Mesothelial cell of epicardium (in vitro differentiated cells): ENCODE results near the gene SETBP1. TPM values are rescaled to one million over a fixed set of nuclear protein-coding genes. Genes with fewer than 3 reads are reported as not detected.

ENCODE experiments used
- DNase-seq, 2 experiments: peaks; one replicate each; pipeline ENCODE4 v3.0.0; 2021; ENCODE audit warnings: low spot score in 2 of 2; ENCODE audit not compliant: unreplicated experiment in 2 of 2
- H3K27ac Mint-ChIP-seq: 2 replicates; pipeline ENCODE4 v1.8.0; 2021; ENCODE audit warnings: mixed read lengths
- H3K27me3 Mint-ChIP-seq: 2 replicates; pipeline ENCODE4 v1.8.0; 2021; ENCODE audit warnings: low read depth, mixed read lengths
- H3K36me3 Mint-ChIP-seq: 2 replicates; pipeline ENCODE4 v1.8.0; 2021; ENCODE audit warnings: mixed read lengths
- H3K4me1 Mint-ChIP-seq: 2 replicates; pipeline ENCODE4 v1.8.0; 2021; ENCODE audit warnings: mixed read lengths
- H3K4me3 Mint-ChIP-seq: 2 replicates; pipeline ENCODE4 v1.8.0; 2021; ENCODE audit warnings: mild to moderate bottlenecking, moderate library complexity, mixed read lengths
- H3K9me3 Mint-ChIP-seq: 2 replicates; pipeline ENCODE4 v1.8.0; 2021; ENCODE audit warnings: mixed read lengths
- total RNA-seq: library from RNA; stranded (reverse); gene quantifications from 3 replicates; pipeline ENCODE4 v1.2.1, GENCODE V29; 2021
- TF ChIP-seq, protein P1 (sequence below): fragments of 200-600 bp; sonication (generic); IDR thresholded peaks from one replicate; pipeline ENCODE4 v1.5.0; 2021; ENCODE audit warnings: antibody characterized with exemption; ENCODE audit not compliant: unreplicated experiment

Gene SETBP1
- total RNA-seq, 1 donor from 2014 or later: 47.7 TPM

DNA sequence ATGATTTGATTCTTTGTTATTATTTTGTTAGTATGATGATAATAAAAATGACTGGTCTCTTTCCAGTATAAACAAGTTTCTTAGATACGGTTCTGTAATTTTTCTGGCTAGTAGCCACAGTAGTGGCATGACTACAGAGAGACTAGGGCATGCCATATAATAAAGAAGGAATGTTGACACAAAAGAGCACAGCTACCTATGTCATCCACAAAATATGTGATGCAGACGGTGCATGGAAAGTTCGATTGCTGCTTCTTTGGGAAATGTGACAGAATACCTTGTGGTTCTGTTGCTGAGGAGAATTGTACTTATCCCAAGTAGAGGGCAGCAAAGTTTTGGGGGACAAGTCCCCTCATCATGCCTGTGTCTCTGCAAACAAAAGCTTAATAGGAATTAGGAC lies 26.1 kb upstream of the SETBP1 start:
- Mint-ChIP-seq H3K36me3 (peaks cover 2% of the 10 kb centered on the region), H3K9me3 (peaks cover 4% of the 10 kb centered on the region), H3K27ac (no peak overlapping the region), H3K27me3 (no peaks in the 10 kb centered on the region), H3K4me3 (no peak overlapping the region), H3K4me1 (peaks cover 31% of the 10 kb centered on the region)
- DNase-seq: no peak
- TF ChIP-seq, protein P1, sequence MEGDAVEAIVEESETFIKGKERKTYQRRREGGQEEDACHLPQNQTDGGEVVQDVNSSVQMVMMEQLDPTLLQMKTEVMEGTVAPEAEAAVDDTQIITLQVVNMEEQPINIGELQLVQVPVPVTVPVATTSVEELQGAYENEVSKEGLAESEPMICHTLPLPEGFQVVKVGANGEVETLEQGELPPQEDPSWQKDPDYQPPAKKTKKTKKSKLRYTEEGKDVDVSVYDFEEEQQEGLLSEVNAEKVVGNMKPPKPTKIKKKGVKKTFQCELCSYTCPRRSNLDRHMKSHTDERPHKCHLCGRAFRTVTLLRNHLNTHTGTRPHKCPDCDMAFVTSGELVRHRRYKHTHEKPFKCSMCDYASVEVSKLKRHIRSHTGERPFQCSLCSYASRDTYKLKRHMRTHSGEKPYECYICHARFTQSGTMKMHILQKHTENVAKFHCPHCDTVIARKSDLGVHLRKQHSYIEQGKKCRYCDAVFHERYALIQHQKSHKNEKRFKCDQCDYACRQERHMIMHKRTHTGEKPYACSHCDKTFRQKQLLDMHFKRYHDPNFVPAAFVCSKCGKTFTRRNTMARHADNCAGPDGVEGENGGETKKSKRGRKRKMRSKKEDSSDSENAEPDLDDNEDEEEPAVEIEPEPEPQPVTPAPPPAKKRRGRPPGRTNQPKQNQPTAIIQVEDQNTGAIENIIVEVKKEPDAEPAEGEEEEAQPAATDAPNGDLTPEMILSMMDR: no peak

DNA sequence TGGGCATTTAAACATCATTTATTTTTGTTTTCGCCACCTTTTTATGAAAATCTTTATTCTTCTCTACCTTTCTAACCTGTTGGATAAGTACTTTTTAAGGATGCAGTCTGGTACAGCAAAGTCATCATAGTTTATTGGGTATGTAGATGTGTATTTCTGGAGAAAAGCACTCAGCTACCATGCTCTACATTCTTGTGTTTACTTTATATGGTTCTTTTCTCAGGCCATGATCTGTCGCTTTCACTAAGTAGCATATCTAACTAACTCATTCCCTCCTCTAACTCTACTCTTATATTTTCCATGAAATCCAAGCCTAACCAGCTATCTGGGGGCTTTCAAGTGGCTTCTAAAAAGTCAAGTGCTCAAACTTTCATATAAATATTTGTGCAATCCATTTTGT lies 25.3 kb upstream of the SETBP1 start:
- Mint-ChIP-seq H3K4me1 (peaks cover 31% of the 10 kb centered on the region), H3K36me3 (peaks cover 2% of the 10 kb centered on the region), H3K27me3 (no peaks in the 10 kb centered on the region), H3K27ac (no peak overlapping the region), H3K9me3 (peaks cover 4% of the 10 kb centered on the region), H3K4me3 (no peak overlapping the region)
- TF ChIP-seq, protein P1: no peak
- no peak for DNase-seq

DNA sequence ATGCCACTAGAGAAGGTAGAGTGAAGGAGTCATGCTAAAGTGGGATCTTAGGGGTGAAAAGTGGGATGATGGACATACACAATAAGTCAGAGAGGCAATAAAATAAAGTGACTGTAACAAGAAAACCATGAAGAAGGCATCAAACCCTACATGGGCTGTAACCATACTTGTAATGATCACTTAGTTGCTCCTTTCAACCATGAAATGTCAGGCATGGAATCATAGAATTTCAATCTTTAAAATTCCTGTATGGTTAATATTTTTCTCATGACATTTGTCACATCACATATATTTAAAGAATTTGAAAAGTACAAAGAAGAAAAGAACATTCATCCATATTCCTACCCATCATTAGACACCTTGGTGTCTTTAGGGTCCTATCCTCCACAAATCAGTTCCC lies 20.9 kb upstream of the SETBP1 start:
- Mint-ChIP-seq H3K9me3 (no peaks in the 10 kb centered on the region), H3K4me3 (no peak overlapping the region), H3K27me3 (no peaks in the 10 kb centered on the region), H3K36me3 (no peaks in the 10 kb centered on the region), H3K4me1 (peaks cover 9% of the 10 kb centered on the region), H3K27ac (no peak overlapping the region)
- TF ChIP-seq, protein P1: no peak
- no peak for DNase-seq

DNA sequence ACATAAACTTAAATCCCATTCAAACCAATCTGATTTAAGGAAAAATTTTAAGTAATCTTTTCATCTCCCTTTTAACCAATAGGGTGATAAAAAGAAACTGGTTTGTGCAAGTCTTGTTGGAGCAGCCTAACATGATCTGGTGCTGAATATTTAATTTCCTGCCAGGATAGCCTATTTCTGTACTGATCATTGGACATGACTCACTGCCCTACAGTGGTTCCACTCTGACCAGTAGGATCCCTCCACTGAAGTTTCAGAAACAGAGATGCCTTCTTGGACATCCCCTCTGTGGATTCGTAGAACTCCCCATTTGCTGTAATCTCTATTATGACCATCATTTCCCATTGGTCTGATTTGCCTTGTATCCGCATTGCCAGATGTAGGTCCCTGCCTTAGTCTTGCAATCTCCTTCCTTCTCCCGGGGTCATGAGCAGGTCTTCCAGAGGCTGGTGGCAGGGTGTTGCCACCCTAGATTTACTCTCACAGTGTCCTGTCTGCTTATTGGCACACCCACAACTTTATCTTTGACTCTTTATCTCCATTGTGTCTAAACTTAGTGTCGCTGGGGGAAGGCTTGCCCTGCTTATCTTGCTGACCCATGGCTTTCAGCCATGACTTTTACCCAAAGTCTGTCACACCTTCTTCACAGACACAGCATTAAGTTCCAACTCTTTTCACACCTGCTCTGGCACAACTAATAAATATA lies 12.3 kb upstream of the SETBP1 start:
- Mint-ChIP-seq H3K27ac (no peak overlapping the region), H3K9me3 (no peaks in the 10 kb centered on the region), H3K4me1 (peaks cover 12% of the 10 kb centered on the region), H3K4me3 (no peak overlapping the region), H3K27me3 (no peaks in the 10 kb centered on the region), H3K36me3 (no peaks in the 10 kb centered on the region)
- no peak for DNase-seq
- TF ChIP-seq, protein P1: no peak

DNA sequence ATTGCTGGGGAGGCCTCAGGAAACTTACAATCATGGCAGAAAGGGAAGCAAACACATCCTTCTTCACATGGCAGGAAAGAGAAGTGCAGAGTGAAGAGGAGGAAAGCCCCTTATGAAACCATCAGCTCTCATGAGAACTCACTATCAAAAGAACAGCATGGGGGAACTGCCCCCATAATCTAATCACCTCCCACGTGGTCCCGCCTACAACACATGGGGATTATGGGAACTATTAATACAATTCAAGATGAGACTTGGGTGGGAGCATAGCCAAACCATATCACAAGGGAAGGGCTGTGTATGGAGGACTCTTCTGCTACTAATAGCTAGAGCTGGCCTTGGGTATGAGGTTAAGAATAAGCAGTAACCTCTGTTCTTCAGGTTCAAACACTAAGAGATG lies 8.8 kb upstream of the SETBP1 start:
- TF ChIP-seq, protein P1: no peak
- no peaks in the 10 kb centered on the region for H3K9me3 Mint-ChIP-seq
- H3K4me3 Mint-ChIP-seq: no peak overlapping the region
- H3K4me1 Mint-ChIP-seq: peaks cover 20% of the 10 kb centered on the region
- no peaks in the 10 kb centered on the region for H3K27me3 Mint-ChIP-seq
- H3K36me3 Mint-ChIP-seq: no peaks in the 10 kb centered on the region
- no peak for DNase-seq
- no peak overlapping the region for H3K27ac Mint-ChIP-seq
